T-helper 1 cell treated with Interleukin-12 subunit alpha and Interleukin-12 subunit beta and Interleukin-4 antibody, amounts not matched to agents 30 ng/mL and 1 ng/mL, for 36 hours (primary cell): ENCODE measurements around the gene PITPNM3. TPM values are rescaled to one million over a fixed set of nuclear protein-coding genes. Genes with fewer than 3 reads are reported as not detected.
"Not testable (repeated sequence)": the region's sequence is repeated elsewhere in the genome, so short reads cannot be mapped to it uniquely, and the experiment has no call there.

Source experiments
- intact Hi-C: fragments of 100-400 bp; cut with micrococcal nuclease; formaldehyde crosslinking; loops from one replicate; pipeline ENCODE4 v1.15.1; 2024
- total RNA-seq: library from RNA; stranded (reverse); gene quantifications from 2 replicates; pipeline ENCODE4 v1.2.3, GENCODE V29; 2022

The PITPNM3 gene
- total RNA-seq, 1 donor from 2014 or later = 0.83 TPM

DNA sequence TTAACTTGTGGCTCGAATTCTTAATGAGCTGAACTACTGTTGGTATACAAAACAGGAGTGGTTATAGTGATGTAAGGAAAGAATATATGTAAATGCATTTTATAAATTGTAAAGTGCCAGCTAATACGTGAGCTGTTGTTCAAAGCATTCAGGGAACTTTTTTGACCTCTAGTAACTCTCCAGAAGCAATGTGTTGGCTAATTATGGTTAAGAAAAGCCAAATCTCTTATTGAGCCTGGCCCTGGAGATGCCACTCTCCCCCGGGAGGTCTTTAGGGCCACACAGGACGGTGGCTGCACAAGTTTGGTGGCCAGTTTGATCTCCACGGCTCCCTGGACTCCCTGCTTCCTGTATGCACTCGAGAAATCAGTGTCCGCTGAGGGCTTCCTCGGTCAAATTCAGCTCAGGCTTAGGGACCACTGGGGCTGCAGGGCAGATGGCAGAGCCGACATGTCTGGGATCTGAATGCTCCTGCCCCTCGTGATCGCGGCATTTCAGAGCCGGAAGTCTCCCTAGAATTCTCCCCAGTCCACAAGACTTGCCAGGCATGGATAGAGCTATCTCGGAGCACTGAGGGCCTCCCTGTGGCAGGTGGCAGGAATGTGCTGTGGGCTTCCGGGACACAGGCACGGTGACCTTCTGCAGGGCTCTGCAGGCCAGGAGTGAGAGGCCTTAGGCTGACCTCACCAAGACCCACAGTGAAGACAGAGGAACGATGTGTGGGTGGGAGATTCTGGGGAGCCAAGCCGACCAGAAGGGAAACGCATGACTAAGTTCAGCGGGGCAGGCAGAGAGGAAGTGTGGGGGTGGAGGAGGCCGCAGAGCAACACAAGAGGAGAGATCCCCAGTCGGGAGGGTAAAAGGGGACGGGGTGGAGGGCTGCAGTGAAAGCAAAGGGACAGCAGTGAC lies 18.6 kb upstream of the PITPNM3 start:
- intact Hi-C loops = no loop called here

DNA sequence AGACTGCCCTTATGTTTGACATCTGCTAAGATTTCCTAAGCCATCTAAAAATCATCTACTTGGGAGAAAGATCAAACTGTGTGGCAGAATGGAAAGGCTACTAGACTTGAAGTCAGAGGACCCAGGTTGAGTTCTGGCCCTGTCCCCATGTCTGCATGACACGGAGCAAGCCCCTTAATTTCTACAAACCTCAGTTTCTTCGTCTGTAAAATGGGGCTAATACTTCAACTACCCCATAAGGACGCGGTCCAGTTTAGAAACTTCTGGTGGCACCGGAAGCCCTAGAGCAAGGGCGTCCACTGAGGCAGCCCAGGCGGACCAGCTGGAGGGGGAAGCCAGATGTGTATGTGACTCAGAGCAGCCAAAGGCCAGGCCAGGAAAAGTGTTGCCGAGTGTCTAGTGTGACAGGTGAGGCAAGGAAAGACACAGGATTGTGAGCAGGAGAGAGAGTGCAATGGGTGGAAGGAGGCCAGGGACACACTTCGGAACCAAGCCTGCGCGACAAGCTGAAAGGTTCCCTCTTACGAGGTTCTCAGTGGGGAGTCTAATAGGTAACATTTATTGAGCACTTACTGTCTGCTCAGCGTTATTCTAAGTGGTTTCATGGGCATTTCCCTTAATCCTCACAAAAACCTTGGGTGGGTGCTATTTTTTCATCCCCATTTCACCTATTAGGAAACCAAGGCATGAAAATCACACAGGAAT lies 17.8 kb upstream of the PITPNM3 start:
- intact Hi-C loops = no loop called here

- intact Hi-C loops = not testable (repeated sequence)
Measured at GRCh38 chr17:6573495-6573894, 17.1 kb upstream of the PITPNM3 start.

GRCh38 chr17:6572972-6573370 lies 16.6 kb upstream of the PITPNM3 start:
- intact Hi-C loops = no loop called here

- intact Hi-C loops = no loop called here
Measured at GRCh38 chr17:6571452-6571781, 15.1 kb upstream of the PITPNM3 start.

DNA sequence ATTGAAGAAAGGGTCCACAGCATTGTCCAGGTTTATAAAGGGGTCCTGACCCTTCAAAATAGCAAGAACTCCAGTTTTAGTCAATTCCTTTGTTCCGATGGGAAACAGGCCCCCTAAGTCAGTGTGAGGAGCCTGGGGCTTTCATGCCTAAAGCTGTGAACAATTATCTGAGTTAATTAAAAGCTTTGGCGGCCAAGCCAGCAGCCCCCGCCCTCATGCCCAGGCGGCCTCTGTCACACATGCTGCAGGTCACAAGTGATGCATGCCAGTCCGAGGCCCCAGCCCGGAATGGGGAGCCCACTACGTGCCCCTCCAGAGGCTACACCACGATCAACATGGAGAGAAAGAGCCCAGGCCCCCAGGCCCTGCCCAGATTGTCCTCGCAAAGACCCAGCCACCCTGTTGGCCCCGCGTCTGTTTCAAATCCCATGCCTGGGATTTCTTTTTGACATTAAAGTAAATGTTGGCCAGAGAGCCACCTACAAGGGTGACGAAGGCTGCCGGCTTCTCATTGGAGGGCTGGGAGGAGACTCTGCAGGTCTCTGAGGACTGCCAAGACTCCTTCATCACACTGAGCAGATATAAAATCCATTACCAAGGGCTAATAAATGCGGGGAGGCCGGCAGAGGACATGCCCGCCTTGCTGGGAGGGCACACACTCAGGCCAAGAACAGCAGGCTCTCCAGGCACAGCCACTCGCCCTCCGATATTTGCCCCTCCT lies 14.5 kb upstream of the PITPNM3 start:
- intact Hi-C loops = no loop called here

DNA sequence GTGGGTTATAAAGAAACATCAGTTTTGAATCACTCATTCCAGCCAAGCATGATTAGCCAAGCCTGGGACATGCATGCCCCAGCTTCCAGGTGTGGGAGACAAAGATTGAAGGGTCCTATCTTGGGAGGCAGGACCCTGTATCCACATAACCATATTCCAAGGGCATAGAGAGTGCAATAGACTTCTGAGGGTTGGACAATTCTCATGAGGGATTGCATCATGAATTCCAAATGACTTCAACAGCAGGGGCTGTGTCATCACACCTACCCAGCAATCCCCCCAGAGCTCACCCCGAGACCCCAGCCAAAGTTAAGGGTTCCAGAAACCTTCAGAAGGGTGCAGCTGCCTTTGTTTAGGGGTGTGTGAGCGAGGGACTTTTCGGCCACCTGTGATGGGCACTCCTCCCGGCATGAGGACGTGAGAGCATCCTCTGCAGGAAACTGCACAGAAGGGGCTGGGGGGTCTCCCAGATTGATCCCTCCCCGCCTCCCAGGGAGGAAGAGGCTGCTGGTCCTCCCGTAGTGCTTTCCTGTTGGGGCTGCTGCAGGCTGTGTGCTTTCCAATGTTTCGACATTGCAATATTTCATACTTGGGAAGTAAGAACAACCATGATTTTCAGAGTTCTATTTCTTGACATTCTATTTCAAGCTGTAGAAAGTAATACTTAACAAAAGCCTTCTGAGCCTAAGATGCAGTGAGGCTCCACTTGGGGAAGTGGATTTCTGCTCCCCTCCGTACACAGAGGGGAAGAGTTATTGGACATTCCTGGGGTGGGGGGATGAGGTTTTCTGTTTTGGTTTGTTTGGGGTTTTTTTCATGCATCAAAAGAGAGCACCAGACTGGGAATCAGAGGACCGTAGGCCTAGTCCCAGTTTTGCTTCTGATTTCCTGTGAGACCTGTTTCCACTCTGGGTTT lies 13.3 kb upstream of the PITPNM3 start:
- intact Hi-C loops = no loop called here

DNA sequence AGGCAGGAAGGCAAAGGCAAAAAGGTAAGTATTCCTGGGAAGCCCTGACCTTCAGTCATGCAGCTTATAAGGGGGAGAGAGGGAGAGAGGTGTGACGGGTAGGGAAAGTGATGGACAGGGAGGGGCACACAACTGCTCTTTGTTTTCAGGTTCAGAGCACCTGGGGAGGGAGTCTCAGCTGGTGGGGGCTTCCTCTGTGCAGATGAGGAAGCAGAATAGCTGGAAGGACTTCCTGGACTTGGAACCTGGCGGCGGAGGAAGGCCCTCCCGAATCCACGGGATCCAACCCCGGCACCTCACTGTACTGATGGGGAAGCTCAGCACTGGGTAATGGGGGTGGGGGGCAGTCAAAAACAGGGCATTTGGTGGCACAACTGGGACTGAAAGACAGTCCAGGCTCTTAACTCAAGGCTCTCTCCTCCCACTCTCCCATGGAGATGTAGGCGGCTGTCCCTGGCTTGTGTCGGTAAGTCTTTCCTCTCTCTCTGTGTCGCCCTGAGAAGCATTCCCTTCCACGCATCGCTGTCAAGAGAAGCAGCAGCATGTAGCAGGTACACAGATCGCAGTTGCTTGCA lies 11.9 kb upstream of the PITPNM3 start:
- intact Hi-C loops = no loop called here

DNA sequence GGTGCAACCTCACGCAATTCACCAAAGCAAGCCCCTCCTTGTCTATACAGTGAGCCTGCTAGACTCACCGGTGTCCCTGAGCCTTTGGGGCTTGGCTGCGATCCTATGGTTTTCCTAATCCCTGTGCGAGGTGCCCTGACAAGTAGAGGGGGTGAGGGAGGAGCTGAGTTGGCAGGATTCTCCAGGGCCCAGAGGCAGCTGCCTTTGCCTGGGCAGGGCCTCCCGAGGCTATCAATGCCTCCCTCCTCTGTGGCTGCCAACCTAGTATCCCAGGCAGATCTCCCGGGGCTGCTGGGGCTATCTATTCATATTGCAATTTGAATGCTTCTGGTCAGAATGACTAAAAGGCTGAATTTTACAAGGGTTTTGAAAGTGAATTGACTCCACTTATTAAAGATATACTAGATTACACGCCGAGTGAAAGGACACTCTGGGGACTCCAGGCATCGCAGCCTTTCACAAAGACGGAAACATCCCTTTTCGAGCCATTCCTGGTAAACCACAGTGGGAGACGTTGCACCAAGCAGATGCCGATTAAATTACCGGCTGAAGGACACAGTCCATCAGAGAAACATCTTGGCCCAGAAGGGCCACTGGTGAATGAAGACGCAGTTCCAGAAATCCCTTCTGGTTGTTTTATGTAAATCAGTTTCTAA lies 11.3 kb upstream of the PITPNM3 start:
- intact Hi-C loops = no loop called here

DNA sequence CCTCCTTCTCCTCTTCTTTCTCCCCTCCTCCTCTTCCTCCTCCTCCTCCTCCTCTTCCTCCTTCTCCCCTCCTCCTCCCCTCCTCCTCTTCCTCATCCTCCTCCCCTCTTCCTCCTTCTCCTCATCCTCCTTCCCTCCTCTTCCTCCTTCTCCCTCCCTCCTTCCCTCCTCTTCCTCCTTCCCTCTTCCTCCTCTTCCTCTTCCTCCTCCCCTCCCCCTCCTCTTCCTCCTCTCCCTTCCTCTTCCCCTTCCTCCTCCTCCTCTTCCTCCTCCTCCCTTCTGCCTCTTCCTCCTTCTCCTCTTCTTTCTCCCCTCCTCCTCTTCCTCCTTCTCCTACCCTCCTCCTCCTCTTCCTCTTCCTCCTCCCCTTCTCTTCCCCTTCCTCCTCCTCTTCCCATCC lies 5.1 kb upstream of the PITPNM3 start:
- intact Hi-C loops = no loop called here

GRCh38 chr17:6560496-6560895 lies 4.1 kb upstream of the PITPNM3 start:
- intact Hi-C loops = no loop called here

GRCh38 chr17:6559753-6560215 lies 3.4 kb upstream of the PITPNM3 start:
- intact Hi-C loops = no loop called here

GRCh38 chr17:6558932-6559752 lies 2.8 kb upstream of the PITPNM3 start:
- intact Hi-C loops = no loop called here

DNA sequence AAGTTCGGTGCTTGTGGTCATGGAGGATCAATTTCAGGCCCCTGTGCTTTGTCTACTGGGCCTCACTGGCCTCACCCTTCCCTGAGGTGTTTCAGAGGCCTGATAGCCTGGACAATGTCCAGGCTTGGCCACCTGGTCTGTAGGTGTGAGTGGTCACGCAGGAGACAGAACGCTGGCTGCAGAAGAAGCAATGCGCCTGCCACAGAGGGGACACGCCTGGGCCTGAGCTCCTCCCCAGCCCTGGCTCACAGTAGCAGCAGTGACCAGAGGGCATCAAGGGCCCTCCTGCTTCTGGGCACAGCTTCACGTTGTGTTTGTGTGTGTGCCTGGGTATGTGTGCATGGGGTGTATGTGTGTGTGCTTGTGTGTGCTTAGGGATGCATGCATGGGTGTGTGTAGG lies 1.9 kb upstream of the PITPNM3 start:
- intact Hi-C loops = no loop called here

DNA sequence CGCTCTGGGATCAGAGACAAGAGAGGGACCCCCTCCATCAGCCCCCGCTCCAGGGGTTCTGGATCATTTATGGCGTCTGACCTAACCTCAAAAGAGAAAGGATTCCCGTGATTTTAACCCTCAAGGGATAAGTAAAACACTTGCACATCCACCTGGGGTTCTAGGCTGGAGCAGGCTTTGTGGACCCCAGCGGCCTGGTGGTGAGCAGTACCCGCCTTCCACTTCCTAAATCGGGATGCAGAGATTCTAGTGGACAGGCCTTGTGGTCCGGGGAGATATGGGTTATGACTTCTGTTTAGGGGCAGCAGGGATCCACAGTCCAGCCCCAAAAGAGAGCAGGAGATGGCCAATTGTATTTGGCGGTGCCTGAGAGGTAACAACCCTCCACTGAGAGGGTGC lies 684 bp upstream of the PITPNM3 start:
- intact Hi-C loops = no loop called here

DNA sequence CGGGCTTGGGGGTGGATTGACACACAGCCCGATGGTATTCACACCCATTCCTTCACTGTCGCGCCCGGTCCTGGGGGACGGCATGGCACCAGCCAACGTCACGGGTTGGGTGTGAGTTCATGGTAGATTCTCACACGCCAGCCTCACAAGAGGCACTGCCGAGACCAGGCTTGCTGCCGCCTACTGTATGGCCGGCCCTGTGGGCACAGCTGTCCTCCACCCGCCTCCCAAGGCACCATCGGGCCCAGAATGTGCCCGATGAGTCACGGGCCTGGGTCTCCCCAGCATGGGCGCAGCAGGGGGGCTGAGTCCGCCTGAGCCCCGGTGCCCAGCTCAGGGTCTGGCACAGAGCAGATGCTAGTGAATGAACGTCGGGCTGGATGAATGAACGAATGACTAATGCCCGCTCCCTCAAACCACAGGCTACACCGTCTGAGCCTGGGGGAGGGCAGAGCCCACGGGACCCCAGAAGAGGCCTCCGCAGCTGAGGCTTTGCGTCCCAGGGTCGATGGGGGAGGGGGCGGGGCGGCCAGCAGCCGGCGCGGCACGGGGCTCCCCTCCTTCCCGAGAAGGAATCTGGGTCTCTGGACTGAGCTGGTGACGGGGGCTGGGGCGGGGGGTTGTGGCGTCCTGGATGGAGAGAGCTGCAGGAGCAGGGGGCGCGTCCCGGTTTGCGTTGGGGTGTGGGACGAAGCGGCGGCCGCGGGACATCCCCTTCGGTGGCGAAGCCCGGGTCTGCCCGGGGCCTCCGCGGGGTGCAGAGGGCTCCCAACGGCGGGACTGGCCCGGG lies 829 bp downstream of the PITPNM3 start:
- intact Hi-C loops = no loop called here

DNA sequence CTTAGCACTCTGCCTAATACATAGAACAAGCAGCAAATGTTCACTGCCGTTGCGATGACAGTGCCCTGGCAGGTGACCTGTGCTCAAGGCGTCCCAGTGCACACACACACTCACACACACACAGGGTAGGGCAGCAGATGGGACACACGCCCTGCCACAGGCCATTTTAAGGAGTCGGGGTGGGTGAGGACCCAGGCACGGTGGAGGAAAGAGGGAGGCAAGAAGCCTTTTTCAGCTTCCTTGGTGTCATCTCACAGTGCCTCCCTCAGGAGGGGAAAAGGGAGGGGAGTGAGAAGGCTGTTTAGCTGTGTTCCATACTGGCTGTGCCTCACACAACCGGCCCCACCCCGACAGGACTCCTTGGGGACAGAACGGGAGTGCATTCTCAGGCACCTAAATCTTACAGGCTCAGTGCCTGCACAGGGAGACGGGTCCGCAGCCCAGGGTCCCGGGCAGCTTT lies 1.5 kb downstream of the PITPNM3 start:
- intact Hi-C loops = no loop called here

DNA sequence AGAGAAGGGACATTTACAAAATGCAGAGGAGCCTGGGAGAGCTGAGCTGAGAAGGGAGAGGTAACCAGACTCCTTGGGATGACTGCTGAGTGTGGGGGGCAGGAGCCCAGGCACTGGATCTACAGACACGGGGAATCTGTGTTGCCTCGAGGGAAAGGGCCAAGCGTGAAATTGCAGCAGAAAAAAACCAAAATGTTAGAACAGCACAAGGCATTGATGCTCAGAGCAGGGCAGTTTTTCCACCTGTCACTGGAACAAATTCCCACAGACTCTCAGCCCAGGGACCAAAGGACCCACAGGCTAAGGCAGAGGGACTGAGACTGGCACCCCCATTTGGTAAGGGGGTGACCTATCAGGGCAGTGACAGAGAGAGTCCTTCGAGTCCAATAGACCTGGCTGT lies 2.0 kb downstream of the PITPNM3 start:
- intact Hi-C loops = no loop called here
